HG03060 (cell line): Measurements from ENCODE around the gene AKAP6.

Experiments used
- ATAC-seq: cut with Tn5 transposase; IDR thresholded peaks from one replicate; pipeline ENCODE4 v1.9.1; 2021; ENCODE audit warnings: low read depth, moderate number of reproducible peaks; ENCODE audit not compliant: unreplicated experiment

Gene AKAP6

DNA sequence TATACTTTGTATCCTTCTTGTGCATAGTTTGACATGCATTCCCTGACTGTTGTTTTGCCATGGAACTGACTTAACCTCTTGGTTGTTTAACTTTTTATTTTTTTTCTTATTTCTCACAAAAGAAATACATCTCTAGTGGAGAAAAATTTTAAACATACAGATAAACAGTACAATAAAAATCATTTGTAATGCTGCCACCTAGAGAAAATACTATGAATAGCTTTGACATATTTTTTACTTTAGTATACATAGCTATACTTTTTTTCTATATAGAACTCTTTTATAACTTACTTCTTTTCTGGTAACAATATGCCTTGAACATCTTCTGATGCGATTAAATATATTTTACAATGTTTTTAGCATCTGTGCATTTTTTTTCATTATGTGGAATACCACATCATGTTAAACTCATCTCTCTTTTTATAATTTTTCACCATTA, 184.5 kb downstream of the AKAP6 start:
- no peak for ATAC-seq

DNA sequence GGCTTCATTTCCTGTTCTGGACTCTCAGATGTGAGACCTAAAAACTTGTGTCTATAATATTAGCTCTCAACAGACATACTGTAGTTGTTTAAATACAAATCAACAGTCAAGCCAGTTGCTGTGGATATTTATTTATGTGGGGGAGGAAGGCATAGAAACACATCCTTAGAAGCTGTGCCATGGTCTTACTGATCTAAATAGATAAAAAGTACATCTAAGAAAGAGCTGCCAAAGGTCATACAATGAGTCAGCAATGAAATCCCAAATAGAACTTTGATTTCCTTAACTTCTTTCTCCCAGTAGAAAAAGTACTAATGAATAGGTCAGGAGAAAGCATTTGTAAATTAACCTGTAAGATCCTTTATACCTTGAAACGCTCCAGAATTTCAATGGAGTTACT, 185.1 kb downstream of the AKAP6 start:
- ATAC-seq: no peak

DNA sequence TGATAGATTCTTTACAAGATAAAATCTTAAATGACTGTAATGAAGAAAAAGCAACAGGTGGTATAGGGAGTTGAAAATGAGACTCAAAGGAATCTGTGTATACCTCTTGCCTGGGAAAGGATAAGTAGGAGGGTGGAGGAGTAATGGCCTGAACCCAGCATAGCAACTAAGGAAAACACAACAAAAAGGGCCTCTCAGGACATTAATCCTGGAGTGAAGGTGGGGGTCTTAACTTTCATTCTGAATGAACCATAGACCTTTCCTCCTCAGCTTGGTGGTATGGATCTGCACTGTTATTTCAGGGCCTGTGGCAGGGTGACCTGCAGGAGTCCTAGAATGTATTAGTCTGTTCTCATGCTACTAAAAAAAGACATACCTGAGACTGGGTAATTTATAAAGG, 185.6 kb downstream of the AKAP6 start:
- no peak for ATAC-seq

DNA sequence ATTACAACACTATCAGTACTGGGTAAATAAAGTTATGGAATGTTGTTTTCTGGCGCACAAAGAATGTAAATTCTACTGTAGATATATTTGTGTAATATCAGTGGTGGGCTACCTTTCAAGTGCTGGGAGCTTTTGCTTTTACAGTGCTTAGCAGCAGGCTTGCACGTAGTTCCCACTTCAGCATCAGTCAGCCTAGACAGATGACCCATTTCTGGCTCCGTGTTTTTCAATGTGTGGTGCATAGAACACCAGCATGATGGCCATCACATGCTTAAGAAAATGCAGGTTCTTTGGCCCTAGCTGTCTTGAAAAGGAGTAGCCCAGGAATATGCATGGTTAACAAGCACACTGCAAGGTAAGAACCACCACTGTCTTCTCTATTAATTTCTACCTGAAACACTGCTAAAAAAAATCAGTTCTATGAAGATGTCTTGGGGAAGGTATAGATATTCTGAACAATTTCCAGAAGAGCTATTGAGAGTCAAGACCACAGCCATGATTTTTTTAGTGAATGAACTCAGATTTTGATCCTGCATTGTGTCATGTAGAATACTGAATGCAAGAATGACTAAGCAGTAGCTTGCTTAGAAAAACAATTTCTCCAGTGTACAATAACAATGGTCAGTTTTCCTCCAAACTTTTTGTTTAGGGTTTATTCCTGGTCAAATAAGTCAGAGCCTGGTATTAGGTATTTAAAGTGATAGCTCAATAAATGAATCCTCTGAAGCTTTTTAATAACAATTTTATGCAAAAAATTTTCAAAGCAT, 195.7 kb downstream of the AKAP6 start:
- ATAC-seq: no peak

DNA sequence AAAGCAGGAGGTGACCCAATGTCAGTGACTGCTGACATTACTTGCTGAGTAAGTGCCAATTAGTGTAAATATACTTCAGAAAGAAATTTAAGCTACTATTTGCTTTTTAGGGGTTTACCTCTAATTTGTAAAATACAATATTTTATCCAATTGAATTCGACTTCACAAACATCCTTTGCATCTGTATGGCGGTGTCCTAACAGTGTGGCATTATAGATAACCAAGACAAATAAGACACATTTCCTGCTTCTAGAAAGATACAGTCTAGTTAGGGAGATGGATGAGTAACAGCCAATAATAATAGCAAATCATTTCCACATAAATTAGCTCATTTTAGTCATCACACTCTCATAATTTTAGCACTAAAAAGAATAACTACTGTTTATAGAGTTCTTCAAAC, 196.5 kb downstream of the AKAP6 start:
- no peak for ATAC-seq

DNA sequence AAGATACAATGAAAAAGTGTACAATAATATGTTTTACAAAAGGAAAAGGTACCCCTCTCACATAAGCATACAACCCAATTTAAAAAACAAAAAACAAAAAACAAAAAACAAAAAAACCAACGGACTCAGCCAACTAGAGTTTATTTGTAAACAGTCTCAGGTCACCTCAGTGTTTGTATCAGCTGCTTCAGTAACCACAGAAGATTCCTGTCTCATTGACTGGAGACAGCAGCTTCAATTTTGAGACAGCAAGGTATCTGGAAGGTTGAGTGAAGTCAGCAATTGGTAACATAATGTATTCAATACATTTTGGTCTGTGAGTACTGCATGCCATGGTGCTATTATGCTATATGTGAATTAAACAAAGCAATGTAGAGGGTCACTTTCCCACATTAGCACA, 201.7 kb downstream of the AKAP6 start:
- ATAC-seq: no peak

DNA sequence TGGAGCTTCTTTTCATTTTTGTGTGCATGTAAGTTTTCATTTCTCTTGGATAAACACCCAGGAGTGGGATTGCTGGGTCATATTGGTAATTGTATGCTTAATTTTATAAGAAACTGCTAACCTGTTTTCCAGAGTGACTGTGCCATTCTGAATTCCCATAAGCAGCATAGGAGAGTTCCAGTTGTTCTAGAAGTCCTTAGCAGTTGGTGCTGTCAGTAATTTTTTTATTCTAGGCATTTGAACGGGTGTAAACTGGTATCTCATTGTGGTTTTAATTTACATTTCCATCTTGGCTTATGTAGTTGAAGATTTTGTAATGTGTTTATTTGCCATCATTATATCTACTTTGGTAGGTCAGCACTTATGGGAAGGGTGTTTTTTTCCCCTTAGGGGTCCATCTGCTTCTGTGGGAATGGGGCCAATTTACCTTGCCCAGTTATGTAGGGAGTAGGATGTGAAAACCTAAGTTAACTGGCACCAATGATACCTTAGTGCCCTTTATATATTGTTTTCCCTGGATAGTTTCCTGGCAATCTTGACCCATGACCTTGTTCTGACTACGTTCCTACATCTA, 202.9 kb downstream of the AKAP6 start:
- ATAC-seq: no peak

DNA sequence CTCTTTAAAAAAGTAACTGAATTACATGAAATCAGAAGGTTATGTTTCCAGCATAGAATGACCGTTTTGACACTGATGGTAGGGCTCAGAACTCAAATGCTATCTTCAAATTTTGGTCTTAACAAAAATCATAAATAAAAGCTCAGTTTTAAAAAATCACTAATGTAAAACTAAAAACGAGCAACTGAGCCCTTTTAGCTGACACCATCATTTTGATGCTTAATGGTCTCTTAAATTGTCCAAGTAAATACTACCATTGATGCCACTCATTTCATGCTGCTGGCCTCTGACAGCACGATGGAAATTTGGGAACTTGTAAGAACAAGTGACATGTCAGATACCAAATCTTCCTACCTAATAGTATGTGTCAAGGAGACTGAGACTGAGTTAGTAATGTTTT, 205.0 kb downstream of the AKAP6 start:
- ATAC-seq: no peak

DNA sequence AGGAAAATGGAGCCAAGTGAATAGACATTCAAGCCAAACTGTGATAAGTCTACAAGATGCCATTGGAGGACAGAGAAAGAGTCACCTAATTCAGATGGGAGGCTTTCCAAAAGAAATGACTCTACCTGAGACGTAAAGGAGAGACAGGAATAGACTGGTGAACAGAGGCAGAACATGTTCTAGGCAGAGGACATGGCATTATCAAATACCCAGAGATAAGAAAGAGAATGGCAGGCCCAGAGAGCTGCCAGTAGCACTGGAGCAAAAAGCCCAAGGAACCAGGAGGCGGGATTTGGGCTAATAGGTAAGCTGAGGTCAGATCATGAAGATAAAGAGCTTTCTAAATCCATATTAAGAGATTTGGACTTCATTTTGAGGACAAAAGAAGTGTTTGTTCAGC, 207.1 kb downstream of the AKAP6 start:
- no peak for ATAC-seq

DNA sequence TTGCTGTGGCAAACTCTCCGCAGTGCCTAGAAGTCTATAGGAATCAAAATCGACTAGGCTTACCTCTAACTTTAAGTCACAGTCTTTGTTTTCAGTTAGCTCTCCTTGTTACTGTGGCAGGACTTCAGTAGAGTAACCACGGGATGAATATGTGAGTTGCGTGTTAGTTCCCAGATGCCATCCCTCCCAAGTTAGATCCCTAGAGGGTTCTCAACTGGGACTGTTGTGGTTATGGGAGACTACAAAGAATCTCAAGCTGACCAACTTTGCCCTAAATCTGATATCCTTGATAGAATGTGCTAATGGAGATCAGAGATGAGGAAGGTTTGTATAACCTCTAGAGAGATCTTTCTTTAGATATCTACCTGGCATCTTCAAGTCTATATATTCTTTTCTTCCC, 208.1 kb downstream of the AKAP6 start:
- no peak for ATAC-seq

DNA sequence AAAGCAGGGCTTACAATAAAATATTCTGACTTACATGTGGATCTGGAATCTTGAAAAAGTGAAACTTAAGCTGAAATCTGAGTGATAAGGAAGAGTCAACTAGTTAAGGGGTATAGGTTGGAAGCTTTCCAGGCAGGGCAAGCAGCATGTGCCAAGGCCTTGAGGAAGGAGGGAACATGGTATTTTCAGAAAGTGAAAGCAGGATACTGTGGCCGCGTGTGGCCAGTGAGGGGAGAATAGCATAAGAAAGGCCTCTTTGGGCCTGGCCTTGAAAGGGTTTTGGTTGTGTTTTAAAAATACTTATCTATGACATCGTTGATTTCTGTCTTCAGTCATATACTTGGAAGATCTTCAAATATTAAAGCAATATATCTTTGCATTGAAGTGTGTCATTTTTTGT, 213.4 kb downstream of the AKAP6 start:
- ATAC-seq: no peak

DNA sequence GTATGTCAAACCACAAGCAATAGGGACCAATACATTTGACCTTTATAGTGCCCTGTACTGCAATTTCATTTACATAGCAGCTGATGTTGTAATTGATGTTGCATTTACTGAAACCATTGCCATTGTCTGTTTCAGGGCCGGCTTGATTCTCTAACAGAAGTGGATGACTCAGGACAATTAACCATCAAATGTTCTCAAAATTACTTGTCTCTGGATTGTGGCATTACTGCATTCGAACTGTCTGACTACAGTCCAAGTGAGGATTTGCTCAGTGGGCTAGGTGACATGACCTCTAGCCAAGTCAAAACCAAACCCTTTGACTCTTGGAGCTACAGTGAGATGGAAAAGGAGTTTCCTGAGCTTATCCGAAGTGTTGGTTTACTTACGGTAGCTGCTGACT, 216.0 kb downstream of the AKAP6 start:
- no peak for ATAC-seq

DNA sequence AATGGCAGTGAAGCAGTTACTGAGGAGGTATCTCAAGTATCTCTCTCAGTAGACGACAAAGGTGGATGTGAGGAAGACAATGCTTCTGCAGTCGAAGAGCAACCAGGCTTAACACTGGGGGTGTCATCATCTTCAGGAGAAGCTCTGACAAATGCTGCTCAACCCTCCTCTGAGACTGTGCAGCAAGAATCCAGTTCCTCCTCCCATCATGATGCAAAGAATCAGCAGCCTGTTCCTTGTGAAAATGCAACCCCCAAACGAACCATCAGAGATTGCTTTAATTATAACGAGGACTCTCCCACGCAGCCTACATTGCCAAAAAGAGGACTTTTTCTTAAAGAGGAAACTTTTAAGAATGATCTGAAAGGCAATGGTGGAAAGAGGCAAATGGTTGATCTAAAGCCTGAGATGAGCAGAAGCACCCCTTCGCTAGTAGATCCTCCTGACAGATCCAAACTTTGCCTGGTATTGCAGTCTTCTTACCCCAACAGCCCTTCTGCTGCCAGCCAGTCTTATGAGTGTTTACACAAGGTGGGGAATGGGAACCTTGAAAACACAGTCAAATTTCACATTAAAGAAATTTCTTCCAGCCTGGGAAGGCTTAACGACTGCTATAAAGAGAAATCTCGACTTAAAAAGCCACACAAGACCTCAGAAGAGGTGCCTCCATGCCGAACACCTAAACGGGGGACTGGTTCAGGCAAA, 216.6 kb downstream of the AKAP6 start:
- ATAC-seq: no peak

DNA sequence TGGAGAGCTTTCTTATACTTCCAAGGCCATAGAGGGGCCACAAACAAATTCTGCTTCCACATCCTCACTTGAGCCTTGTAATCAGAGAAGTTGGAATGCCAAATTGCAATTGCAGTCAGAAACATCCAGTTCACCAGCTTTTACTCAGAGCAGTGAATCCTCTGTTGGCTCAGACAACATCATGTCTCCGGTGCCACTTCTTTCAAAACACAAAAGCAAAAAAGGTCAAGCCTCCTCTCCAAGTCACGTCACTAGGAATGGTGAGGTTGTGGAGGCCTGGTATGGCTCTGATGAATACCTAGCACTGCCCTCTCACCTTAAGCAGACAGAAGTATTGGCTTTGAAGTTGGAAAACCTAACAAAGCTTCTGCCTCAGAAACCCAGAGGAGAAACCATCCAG, 217.1 kb downstream of the AKAP6 start:
- no peak for ATAC-seq

DNA sequence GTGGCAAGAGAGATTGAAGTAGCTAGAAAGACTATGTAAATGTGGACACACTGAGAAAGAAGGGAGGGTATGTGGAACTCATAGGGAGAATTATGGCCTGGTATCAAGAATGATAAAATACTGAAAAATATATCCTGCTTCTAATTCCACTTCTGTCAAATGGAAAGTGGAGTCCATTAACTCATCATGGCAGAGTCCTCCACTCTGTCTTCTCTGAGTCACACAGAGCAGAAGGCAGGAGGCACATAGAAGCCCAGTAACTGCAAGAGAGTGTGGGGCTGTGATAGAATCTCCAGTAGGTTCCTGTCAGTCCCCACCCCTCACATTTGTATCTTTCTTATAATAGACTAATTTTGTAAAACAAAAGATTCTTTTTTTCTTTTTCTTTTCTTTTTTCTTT, 223.7 kb downstream of the AKAP6 start:
- no peak for ATAC-seq

DNA sequence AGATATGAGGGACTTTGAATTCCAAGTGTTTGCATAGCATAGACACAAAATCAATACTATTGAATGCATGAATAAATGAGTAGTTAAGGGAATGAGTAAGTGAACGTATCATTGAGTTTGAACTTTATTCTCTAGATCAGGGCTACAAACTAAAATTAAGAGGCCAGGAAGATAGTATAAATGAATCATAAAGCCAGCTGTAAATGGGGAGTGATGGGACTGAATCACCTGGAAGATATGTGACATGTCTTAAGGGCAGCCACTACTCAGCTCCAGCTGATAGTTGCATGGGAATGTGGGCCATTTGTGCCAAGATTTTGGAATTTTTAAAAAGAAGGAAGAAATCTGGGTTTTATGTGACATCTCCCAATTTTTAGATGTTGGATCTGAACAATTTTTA, 229.9 kb downstream of the AKAP6 start:
- ATAC-seq: no peak

DNA sequence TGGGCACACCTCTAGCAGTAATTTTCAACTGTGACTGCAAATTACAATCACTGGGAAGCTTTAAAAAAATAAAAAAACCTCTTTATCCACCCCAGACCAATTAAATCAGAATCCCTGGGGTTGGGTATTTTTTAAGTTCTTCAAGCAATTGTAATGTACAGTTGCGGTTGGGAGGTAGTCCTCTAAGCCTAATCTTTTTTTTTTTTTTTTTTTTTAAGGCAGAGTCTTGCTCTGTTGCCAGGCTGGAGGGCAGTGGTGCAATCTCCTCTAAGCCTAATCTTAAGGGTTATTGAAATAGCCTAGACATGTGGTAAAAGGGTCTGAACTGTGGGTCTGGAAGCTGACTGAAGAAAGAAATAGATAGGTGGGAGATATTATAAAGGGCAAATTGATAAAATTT, 230.5 kb downstream of the AKAP6 start:
- no peak for ATAC-seq

DNA sequence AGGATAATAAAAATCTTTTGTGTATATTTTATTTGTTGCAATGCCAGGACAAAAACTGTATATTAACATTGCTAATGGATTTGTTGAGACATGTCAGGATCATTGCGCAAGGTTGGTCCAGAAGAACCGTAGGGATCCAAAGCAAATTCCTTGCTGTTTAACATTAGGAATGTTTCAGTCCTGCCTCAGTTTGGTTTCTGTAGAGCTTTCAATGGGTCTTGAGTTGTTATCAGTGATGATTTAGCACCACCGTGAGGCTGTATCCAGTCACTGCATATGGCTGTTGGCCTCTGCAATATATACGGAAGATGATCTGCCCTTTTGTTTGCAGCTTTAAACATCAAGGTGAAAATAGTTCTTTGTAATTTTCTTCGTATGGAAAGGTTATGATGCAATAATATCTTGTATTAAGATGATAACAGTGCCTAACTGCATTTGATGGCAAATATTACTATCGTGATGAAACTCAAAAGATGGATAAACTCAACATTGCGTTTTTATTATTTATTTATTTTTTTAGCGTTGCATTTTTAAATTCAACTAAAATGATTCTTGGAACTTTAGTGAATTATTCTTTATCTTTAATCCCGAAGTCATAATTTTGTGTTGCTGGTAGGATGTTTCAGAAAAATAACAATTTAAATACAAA, 231.2 kb downstream of the AKAP6 start:
- no peak for ATAC-seq

DNA sequence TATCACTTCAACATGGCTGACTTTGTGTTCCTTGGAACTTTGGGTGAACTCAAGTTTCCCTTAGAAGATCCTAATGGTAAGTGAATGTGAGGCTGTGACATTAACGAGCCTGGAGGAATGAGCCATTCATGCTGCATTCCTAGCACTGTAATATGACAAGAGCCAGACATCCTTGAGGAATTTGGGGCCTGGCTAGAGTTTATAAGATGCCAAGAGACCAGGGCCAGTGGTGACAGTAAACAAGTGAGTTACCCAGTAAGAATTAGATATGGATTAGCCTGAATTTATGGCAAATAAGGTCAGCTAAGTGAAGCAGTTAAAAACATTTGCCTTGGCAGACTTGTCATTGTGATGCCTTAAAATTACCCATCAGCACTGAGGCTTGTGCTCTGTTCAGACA, 232.4 kb downstream of the AKAP6 start:
- no peak for ATAC-seq

DNA sequence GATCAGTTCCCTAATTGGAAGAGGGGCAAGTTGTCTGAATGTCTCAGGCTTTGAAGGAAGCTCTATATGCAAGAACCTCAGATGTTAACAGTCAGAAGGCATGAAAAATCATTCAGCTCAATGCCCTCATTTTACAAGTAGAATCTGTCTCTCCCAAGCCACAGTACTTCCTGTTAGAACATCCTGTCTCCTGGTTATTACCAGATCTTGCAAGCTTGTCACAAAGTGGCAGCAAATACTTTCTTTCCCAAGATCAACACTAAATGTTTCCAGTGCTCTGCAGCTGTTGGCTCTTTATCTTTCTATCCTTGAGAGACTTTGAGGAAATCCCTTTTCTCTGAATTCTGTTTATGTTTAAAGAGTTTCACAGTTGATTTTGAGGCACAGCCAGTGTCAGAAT, 235.5 kb downstream of the AKAP6 start:
- no peak for ATAC-seq

DNA sequence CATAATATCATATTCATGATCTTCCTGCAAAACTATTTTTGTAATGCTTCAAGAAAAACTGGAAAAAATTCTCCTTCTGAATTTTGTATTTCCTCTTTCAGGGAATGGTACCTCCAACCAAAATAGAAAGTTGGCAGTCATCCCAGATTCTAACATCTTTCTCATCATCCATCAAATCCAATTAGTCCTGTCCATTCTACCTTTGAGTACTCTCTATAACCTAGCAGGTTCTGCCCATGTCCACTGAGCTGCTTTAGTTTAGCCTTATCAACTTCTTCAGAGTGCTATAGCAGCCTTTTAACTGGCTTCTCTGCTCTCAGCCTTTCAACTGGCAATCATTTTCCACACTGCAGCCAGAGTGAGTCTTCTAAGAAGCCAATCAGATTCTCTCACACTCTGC, 236.2 kb downstream of the AKAP6 start:
- no peak for ATAC-seq
